Hepatic stellate cell (primary cell): ENCODE data around the gene LTBP2.

Source experiments
- DNase-seq: peaks from one replicate; pipeline ENCODE4 v3.0.0; 2011; ENCODE audit warnings: low spot score

Gene LTBP2

DNA sequence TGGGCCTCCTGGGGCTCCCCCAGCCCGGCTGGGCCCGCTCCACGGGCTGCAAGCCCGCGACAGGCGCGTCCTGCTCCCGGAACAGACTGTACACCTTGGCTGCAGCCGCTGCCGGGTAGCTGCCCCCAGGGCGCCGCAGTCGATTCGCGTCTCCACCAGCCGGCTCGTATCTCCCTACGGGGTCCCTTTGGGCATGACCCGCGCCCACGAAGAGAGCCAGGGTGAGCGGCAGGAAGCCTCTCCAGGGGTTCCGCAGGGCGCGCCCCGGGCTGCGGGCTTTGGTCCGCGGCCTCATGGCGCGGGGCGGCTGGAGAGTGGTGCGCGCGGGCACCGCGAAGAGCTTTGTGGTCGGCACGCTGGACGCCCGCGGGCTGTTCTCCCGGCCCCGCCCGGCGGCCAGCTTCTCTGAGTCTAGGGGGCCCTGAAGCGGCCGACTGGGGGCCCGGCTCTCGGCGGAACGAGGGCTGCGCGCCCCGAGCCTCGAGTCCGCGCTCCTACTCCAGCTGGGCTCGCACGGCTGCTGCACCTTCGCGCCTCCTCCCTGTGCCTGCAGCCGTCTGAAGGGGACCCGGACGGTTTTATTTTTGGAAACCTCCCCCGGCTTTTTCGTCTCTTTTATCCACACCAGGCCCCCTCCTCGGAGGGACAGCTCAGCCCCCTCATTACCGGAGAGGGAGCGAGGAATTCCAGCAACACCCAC lies at the start of gene LTBP2:
LTBP2 (minus strand) TSS at position 588 of the 700 bp plus-strand sequence; CDS start at position 295, 293 bp downstream.
- DNase-seq = no peak

DNA sequence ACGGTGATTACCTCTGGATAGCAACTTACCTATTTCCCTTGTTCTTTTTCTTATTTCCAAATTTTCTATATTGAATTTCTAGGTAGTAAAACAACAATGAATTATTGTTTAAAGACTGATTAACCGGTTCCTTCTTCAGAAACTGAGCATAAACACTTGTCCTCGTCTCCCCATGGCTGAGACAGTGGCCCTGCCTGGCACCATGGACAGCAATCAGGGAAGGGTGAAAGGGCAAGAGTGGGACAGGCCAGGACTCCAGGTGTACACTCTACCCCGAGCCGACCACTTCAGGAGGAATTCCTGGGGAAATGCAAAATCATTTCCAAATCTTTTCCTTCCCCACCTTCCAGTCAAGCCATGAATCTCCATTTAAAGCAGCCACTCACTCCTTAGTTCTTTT lies 48.8 kb upstream of the LTBP2 start:
- DNase-seq = no peak

DNA sequence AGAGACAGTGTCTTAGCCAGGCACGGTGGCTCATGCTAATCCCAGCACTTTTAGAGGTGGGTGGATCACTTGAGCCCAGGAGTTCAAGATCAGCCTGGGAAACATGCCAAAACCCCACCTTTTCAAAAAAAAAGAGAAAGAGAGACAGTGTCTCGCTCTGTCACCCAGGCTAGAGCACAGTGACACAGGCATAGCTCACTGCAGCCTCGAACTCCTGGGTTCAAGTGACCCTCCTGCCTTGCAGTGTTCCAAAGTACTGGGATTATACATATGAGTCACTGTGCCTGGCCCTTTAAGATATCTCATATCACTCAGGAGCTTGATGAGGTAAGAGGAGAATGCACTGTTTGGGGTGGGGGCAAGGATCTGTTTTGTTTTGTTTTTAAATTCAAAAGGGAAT lies 48.1 kb upstream of the LTBP2 start:
- no peak for DNase-seq

DNA sequence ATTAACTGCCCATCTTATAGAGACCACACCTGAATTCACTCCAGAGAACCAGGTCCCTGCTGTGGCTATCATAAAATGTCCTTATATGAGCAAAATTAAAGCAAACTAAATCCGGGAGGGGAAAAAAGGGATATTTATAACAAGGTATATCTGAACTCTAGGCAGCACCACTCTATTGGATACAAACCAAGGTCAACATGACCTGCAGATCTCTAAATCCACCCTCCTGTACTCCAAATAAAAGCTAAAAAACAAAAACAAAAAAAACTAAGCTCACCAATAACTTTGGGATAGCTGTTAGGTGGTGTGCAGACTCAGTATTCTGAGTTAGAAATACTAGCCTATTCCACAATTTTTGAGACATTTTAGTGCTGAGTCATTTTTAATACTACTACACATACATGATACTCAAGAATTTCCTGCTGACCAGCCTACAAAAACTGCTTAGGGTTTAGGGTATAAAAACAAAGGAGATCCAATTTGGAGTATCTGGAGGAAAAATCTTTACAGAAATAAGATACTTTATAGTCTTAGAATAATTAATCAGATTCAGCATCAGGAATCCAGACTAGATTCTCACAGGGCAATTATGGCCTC lies 46.6 kb upstream of the LTBP2 start:
- DNase-seq = peak; percentile 50

DNA sequence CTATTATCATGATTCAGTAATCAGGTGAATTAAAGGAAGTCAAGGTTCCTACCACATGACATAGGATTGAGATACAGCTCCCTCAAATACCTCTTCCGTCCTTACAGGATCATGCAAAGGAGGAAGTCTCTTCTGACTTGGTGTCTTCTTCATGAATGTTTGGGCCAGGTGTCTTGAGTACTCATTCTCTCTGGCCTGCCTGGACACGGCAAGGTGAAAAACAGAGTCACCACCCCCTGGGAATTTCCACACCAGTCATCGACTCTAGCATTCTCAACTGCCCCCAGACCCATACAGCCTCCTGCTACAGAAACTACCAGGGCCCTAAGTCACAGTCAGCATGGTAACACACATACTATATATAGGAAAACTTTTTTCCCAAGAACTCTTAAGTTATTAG lies 44.9 kb upstream of the LTBP2 start:
- DNase-seq = no peak

DNA sequence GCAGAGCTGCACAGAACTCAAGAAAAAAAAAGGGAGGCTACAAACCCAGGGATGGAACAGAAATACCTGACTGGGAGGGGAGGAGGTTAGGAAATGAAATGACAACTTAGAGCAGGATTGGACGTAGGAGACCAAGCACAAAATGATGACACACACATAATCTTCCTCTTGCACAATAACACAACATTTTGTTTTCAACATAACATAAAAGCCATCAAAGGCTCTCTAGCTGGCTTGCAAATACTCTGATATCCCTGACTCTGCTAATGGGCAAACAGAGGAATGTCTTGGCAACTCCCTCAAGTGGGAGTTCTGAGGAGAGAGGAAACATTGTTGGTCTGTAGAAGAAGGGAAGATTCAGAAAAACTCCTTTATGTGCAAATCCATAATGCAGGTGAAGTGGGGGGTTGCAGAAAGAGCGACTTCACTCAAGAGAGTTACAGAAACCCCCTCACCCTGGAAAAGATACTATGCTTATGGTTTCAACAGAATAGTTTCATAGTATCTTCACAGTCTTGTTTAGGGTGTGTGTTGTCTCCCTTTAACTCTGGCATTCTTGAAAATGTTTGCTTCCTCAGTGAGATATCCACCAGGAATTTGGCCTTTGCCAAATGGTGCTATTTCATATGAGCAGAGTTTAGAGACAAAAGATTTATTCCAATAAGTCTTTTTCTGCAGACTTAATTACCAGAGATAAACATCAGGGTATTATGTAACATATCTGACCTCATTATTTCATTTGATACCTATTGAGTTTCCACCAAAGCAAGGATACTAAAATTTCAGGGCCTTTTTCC lies 43.8 kb upstream of the LTBP2 start:
- peak; percentile 47 for DNase-seq

DNA sequence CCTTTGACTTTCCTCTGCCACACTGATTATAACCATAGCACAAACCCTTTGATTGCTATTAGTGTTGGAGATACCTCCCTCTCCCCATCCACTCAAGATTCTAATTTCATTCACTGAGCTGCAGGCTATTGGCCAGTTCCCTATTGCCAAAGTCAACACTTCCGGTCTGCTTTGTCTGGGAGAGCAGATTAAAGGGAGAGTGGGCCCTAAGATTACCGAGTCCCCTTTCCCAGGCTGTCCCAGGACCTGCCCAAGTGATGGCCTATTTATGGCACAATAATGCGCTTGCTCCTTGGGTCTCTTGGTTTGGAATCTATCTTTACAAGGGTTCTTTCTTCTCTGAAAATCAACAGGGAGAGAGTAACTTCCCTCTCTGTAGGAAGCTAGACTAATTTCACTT lies 42.9 kb upstream of the LTBP2 start:
- DNase-seq = no peak

DNA sequence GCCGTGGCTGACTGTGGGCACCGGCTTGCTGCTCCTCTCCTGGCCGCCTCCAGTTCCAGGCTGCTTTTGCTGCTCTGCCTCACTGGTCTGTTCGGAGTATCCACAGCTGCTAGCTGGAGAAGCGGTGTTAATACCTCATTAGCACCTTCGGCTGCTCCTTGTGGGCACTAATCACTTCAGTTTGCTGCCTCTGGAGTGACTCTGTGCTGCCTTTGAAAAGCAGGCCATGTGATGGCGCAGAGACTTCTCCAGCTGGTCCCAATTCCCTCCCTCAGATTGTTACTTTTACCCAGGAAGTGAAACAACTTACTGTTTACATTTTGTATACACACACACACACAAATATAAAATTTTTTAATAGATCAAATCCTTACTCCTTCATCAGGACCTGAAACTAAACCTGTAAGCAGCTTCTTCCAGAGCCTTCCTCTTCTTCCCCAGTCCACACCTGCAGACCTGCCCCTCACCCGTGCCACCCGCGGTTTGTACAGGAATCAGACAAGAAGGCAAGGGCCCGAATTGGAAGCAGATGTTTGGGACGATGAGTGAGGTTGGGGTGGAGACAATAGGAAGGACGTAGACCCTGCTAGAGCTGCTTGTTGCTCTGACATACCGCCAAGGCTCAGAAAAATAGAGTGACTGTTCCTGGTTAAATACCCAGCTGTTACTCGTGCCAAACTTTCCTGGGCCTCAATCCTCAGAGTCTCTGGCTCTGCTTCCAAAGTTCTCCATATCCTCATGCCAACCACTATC lies 41.5 kb upstream of the LTBP2 start:
- no peak for DNase-seq

DNA sequence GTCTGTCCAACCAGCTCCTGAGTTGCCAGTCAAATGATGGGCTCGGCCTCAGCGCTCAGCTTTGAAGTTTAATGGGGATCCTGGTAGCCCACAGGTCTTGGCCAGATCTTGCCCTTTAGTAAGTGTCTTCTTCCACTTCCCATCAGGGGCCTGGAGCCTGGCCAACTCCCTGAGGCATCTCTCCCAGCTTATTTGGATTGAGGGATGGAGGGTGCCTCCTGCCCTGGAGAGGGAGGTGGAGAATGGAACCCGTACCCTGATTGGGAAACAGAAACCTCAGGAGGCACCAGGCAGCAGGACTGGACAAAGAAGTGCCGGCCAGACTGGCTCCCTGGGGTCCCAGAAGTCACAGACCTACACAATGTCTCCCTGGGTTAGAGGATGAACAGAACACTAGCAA lies 40.5 kb upstream of the LTBP2 start:
- no peak for DNase-seq

DNA sequence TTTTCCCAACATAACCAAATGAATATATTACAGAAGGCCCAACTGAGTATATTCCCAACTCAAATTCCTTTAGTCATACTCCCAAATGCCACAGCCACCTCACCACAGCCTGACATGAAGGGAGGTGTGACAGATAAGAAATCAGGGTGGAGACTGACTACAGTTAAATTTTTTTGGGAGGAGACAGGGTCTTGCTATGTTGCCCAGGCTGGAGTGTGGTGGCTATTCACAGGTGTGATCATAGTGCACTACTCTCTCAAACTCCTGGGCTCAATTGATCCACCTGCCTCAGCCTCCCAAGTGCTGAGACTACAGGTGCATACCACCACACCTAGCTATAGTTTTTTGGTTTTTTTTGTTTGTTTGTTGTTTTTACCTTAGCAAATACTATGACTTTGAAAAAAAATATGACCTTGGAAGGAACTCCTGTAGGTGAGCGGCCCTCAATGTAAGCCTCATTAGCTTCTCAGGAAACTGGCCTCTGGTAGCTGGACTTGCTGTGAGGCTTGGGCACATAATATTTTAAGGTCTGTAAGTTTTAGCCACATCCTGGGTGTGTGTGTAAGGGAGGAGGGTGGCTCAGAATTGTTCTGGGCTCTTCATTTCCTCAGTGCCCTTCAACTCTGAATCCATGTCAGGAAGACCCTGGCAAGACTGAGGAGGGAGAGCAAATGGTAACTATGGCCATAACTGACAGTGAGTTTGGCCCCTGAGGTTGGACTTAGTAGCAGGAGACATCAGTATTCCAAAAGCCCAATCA lies 39.1 kb upstream of the LTBP2 start:
- DNase-seq = no peak

DNA sequence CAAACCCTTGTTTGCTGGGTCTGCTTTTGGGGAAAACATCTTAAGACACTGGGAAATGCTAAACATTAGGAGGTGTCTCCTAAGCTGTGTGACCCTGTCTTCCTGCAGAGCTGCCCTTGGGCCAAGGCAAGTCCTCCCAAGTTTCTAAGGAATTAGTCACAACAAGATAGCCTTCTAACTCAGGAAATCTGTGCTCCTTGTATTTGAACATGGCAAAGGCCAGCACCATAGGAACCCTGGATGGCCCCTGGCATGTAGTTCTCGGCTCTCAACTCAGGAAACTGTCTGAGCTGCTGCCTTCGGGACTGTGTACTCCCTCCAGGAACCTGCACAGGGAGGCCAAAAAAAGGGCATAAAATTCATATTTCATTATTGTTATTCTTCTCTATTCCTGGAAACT lies 37.6 kb upstream of the LTBP2 start:
- peak; percentile 50 for DNase-seq

DNA sequence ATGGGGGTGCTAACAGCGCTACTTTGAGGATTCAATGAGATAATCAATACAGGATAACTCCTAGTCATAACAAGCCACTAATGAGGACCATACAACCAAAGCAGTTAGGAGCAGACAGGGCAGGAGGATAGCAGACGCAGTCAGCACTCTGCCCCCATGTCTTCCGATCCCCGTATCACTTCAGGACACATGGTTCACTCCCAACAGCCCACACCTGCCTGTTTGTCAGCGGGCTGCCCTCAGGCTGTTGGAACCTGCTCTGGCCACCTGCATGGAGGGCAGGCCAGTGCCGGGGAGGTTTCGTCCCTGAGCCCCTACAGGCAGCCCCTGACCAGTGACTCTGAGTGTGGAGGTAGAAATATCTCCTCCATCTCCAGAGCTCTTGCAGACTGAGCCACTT lies 37.1 kb upstream of the LTBP2 start:
- no peak for DNase-seq

DNA sequence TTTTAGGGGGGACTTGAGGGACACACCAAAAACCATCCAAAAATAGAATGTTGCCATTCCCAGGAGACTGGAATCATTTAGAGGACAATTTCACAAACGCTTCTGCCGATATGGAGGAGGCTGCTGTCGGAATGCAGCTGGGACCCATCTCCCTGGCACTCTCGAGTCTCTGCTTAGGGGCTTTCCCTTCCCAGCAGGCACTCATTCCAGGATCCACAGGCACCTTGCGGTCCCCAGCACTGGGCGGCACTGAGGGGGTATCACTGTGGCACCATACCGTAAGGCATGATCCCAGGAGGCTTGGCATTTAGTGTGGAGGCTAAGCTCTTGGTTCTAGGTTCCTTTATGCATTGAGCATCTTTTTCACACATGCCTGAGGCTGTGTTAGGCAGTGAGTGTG lies 36.6 kb upstream of the LTBP2 start:
- no peak for DNase-seq

DNA sequence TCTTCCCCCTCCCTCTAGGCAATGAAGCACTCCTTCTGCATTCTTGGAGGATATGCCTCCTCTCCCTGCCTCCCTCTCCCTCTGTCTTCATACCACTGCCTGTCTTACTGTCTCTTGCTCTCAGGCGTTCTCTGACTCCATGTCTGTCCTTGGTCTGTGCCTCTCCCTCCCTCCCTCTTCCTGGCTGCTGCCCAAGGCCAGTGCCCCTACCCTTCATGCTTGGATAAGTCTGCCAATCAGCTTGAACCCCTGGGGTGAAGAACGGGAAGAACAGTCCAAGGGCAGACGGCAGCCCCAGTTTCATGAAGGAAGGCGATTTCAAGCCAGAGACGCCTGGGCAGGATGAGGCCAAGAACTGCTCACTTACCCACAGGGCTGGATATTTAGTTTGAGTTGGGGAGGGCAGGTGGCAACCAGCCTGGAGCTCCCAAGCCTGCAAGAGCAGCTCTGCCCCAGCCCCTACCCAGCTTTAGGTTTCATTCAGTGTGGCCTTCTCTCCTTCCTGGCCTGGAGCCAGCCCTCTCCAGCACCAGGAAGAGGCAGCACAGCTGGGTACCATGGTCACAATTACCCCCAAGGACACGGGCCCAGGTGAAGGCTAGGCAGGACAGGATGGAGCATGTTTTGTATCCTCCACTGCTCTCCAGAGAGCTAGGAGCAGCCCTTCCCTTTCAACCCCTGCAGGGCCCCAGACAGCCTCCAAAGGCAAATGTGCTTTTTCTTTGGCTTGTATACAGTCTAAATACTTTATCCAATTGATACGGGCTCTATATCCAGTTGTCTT lies 35.8 kb upstream of the LTBP2 start:
- DNase-seq = no peak

DNA sequence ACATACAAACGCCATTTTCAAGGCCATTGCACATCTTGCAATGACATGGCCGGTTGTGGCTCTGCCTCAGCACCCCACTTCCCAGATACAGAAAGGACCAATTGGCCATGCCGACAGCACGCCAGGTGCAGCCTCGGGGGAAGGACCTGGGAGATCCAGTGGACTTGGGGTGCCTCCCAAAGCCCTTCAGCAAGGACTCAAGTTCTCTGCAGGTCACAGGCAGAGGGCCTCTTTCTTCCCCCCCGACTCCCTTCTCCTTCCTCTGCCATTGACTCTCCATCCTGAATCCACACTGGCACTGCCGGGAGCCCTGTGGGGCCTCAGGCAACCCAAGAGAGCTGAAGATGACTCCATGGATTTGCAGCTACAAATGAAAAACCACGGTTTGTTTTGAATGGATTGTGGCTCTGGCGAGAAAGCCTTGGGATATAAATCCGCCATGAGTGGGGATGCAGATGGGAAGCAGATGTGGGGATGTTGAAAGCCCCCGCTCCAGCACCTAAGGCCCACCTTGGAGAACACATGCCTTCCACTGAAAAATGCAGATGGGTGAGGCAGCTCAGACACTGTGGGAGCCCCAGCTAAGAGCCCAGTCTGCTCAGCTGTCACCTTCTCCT lies 35.1 kb upstream of the LTBP2 start:
- DNase-seq = no peak

DNA sequence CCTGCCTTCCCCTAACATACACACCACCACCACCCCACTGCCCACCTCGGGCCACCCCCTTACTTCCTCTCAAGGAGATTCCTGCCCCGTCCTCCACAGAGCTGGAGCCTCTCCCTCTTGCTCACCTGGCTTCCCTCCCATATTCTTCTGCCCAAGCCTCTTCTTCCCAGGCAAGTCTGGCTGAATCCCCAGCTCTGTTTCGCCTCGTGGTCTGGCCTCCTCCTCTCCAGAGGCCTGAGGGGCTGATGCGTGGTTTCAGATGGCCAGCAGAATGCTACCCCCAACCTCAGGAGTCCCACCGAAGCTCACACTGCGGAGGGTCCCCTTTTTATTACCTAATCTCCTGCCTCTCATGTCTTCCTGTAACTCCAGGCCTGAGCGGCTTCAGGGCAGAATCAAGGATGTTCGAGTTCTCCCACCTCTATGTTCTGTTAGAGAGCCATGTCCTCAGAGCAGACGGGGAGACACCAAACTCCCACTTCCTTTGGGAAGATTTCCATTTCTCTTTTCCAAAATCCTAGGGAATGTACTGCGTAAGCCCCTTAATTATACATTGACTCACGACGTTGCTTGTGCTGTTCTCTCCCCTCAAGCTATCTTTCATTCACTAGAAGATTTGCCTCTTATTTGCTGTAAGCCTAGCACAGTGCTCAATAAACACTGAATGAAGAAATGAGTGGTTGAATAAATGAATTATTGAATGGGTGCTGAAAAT lies 33.9 kb upstream of the LTBP2 start:
- no peak for DNase-seq

DNA sequence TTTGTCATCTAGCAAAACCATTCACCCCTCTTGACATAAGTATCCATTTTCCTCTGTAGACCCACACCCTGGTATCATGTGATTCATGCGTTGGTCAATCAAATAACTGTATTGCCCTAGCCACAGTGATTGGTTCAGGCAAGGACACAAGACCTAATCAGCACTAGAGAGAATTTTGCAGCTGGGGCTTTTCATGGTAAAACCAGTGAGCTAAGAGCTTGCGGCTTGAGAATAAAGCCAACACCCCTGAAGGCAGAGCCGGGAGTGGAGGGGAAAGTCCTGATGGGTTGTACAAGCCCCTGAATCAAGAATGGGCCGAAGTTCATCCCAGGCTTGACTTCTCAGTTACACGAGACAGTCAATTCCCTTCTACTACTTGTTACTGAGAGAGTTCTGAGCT lies 33.2 kb upstream of the LTBP2 start:
- DNase-seq = no peak

DNA sequence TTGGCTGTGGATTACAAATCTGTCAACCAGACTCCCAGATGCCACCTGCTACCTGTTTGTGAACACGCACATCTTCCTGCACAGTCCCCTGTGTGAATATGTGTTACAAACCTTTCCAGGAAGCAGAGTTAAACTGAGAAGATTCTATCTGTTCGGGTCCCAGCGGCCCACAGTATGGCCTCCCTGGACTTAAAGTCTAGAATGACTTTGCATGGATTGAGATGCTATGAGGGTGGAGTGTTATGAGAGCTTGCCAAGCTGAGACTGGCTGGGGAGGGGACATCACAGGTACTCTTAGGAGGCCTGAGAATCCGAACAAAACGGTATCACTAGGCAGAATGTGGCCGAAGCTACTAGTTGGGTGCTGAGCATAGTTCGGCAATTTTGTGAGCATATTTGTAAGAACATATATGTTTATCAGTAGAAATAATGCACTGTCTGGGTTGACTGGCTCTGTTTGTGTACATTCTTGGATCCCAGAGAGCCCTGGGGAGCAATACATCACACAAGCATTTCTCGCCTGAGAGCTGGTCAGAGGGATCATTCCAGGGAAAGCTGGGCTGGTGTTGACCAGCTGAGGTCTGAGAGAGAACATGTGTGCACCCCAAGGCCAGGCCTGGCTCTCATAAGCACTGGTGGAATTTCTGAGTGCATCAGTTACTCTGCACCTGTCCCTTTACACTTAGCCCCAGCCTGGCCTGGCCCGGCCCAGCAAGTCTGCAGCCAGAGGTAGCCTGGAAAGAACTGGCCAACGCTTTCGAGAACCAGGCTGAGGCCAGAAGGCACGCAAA lies 29.8 kb upstream of the LTBP2 start:
- DNase-seq = no peak

DNA sequence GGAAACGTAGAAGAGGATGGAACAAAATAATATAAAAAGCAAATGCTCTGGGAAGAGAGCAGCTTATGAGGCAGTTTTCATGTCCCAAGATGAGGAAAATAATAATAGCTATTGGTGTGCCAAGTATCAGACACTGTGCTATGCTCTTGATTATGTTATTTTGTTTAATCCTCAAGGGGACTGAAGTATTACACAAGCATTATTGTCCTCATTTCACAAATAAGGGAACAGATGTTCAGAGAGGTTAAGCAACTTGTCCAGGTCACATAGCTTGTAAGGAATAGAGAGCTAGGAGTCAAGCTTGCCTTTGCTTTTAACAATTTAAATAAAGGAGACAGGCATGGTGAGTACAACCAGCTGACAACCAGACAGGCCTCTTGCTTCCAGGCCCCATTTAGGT lies 26.9 kb upstream of the LTBP2 start:
- no peak for DNase-seq
